Measurements from ENCODE around the gene CRYL1. TPM values are rescaled to one million over a fixed set of nuclear protein-coding genes. Genes with fewer than 3 reads are reported as not detected.

Gene CRYL1
- total and polyA plus RNA-seq, 2 of the 8 experiments (the other 6 are each of a cell fraction or from before 2014, with no cell fraction given) = 1.9 to 6.4 TPM

DNA sequence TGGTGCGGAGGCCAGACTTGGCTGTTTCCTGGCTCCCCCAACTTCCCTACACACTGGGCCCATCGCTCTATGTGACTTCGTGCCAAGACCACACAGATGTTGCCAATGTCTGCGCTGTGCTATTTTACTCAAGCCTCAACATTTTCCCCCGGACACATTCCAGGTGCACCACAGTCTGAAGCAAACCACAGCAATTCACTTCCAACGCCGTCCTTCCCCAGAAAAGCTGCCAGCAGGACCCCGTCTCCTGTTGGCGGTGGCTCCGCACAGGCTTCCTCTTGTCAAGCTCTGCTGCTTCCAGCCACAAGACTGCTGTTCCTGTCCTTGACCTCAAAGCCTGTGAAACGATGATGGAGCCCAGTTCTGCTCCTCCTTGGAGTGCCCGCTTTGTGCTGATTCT, 100.7 kb downstream of the CRYL1 start:
- Histone ChIP-seq H3K27me3 (replicated peaks in 1 of 4; ENCODE audit: control insufficient read depth in 3 of 4, extremely low read depth in 1 of 4, insufficient read depth in 3 of 4, low read length in 3 of 4) (no peaks in the 10 kb centered on the region), H4K5ac (ENCODE audit: insufficient read length, low read depth, low read length) (no peak overlapping the region), H2BK120ac (replicated peaks; ENCODE audit: low read depth, low read length) (no peak overlapping the region), H3K23ac (ENCODE audit: insufficient read length) (no peak overlapping the region), H3K9ac (replicated peaks in 1 of 4; ENCODE audit: extremely low read depth in 1 of 4, low read depth in 3 of 4, low read length in 3 of 4) (no peak overlapping the region), H3K4me1 (replicated peaks in 1 of 4; ENCODE audit: control insufficient read depth in 3 of 4, insufficient read depth in 4 of 4, low read length in 3 of 4) (peaks cover 0 to 3% (median 2%) of the 10 kb centered on the region in 4 experiments; a peak in 5 of 7 replicates), H2AFZ (ENCODE audit: low read length) (no peak overlapping the region), H2BK15ac (ENCODE audit: low read length) (no peak overlapping the region), H3K4ac (replicated peaks; ENCODE audit: insufficient read length, low read depth, low read length) (no peak overlapping the region), H2BK5ac (ENCODE audit: low read depth, low read length) (no peak overlapping the region), H4K20me1 (replicated peaks in 1 of 2; ENCODE audit: control insufficient read depth in 1 of 2, insufficient read depth in 2 of 2, low read length in 2 of 2) (no peaks in the 10 kb centered on the region), H3K4me3 (ENCODE audit: extremely low read depth in 1 of 4, insufficient read depth in 2 of 4, low read depth in 3 of 4, low read length in 4 of 4) (no peak overlapping the region), H3K18ac (ENCODE audit: extremely low read depth, low read length) (no peak overlapping the region; the same call in 1 of the 2 replicates), H3K4me2 (ENCODE audit: insufficient read depth in 1 of 2, low read depth in 2 of 2, low read length in 2 of 2) (no peak overlapping the region), H4K8ac (ENCODE audit: extremely low read depth, insufficient read depth, low read length) (no peak overlapping the region), H3K27ac (ENCODE audit: low read depth, low read length) (no peak overlapping the region), H3K36me3 (ENCODE audit: control insufficient read depth in 2 of 4, insufficient read depth in 4 of 4, low read length in 3 of 4) (no peaks in the 10 kb centered on the region), H3K79me1 (ENCODE audit: low read depth, low read length) (no peaks in the 10 kb centered on the region), H3K79me2 (ENCODE audit: control insufficient read depth in 1 of 2, insufficient read depth in 2 of 2, low read length in 2 of 2) (no peaks in the 10 kb centered on the region), H2BK20ac (ENCODE audit: low read length) (no peak overlapping the region), H3K23me2 (ENCODE audit: low read depth, low read length) (no peaks in the 10 kb centered on the region), H3K9me3 (ENCODE audit: insufficient read depth in 2 of 2, low read depth in 1 of 2, low read length in 1 of 2) (no peaks in the 10 kb centered on the region), H2BK12ac (ENCODE audit: low read depth, low read length) (no peak overlapping the region), H3K56ac (replicated peaks; ENCODE audit: insufficient read length, low read depth, low read length) (no peak overlapping the region), H3K14ac (ENCODE audit: insufficient read length) (no peak overlapping the region), H2AK5ac (ENCODE audit: low read depth, low read length) (no peak overlapping the region), H4K91ac (replicated peaks; ENCODE audit: insufficient read length, low read length) (no peak overlapping the region)
- FAIRE-seq (no peak), DNase-seq (ENCODE audit: low read depth in 1 of 2, low spot score in 2 of 2) (no peak)
- POLR2A ChIA-PET (ENCODE audit: partially characterized antibody) = interaction anchor here (1.2 kb wide), 1 partner anchor 10 kb away, joined by 3 read pairs; no protein-coding TSS in a partner anchor
- 88% methylated on average over 12 of the region's 12 CpGs; no CpG with 5 or more reads in 1 of the 2 experiments for WGBS, 2 experiments (ENCODE audit: extremely low coverage in 1 of 2, insufficient coverage in 1 of 2, insufficient read length in 1 of 2, insufficient replicate concordance in 2 of 2, low coverage in 1 of 2, low lambda C conversion rate in 2 of 2, missing lambda C conversion rate in 1 of 2)
- CTCF ChIA-PET (ENCODE audit: partially characterized antibody) = interaction anchor here (0.9 to 1.6 kb wide), 2 partner anchors 130 to 228 kb away, joined by 3 read pairs; no protein-coding TSS in a partner anchor
- TF ChIP-seq KDM1A (IDR thresholded peaks at IDR 0.05; ENCODE audit: borderline replicate concordance, low read length) (no peak), SIRT6 (IDR thresholded peaks at IDR 0.05; ENCODE audit: low read length) (no peak), BACH1 (IDR thresholded peaks at IDR 0.05; ENCODE audit: low read length) (no peak), NANOG (IDR thresholded peaks at IDR 0.05; ENCODE audit: insufficient read depth, low read depth, low read length, poor library complexity, severe bottlenecking) (no peak)
